HEK293 (cell line): ENCODE measurements around the gene DNAH6.

Experiments used
- CTCF ChIA-PET: fragments of 350-600 bp; formaldehyde crosslinking; extraction: SDS; loops from one replicate; lab custom pipeline; 2021; ENCODE audit warnings: antibody characterized with exemption; lab: Yijun Ruan, JAX
- POLR2A ChIA-PET: fragments of 300-600 bp; formaldehyde crosslinking; extraction: SDS; loops from one replicate; lab custom pipeline; 2020; ENCODE audit warnings: antibody characterized with exemption, inconsistent platforms; lab: Yijun Ruan, JAX
- H3K27ac ChIP-seq: fragments of 200-500 bp; sonication (Bioruptor generic); 2 replicates; pipeline ENCODE4 v1.5.1; 2014; ENCODE audit warnings: low read depth, low read length, control low read depth, inconsistent platforms; ENCODE audit errors: extremely low read depth
- H3K36me3 ChIP-seq, 2 experiments: fragments of 200-500 bp in 1 of 2; sonication (Bioruptor generic) in 1 of 2; 1 replicate in 1 of 2; 2 replicates in 1 of 2; pipeline ENCODE4 v1.5.1; 2014 to 2017; ENCODE audit warnings: inconsistent platforms in 2 of 2, low read length in 2 of 2; ENCODE audit not compliant: control insufficient read depth in 2 of 2, insufficient read depth in 1 of 2
- H3K4me1 ChIP-seq: fragments of 200-500 bp; sonication (Bioruptor generic); 2 replicates; pipeline ENCODE4 v1.5.1; 2014; ENCODE audit warnings: mild to moderate bottlenecking, low read length, inconsistent platforms; ENCODE audit not compliant: control insufficient read depth, insufficient read depth
- H3K4me3 ChIP-seq: 2 replicates; pipeline ENCODE4 v1.5.1; 2011; ENCODE audit warnings: low read depth, mild to moderate bottlenecking, control low read depth, low read length, moderate library complexity
- H3K9me3 ChIP-seq: fragments of 200-500 bp; sonication (Bioruptor generic); 2 replicates; pipeline ENCODE4 v1.5.1; 2014; ENCODE audit warnings: low read depth, low read length, inconsistent platforms; ENCODE audit not compliant: control insufficient read depth, insufficient read depth
- KLF1 ChIP-seq: fragments of 450-650 bp; formaldehyde crosslinking; IDR thresholded peaks from 2 replicates; pipeline ENCODE4 v1.5.1; 2016; ENCODE audit warnings: missing biosample characterization, missing genetic modification characterization
- OVOL3 ChIP-seq: fragments of 450-650 bp; formaldehyde crosslinking; IDR thresholded peaks from 2 replicates; pipeline ENCODE4 v1.5.1; 2016; ENCODE audit warnings: missing biosample characterization, missing genetic modification characterization
- PRDM1 ChIP-seq: fragments of 450-650 bp; formaldehyde crosslinking; IDR thresholded peaks from 2 replicates; pipeline ENCODE4; 2016; ENCODE audit warnings: missing biosample characterization, missing genetic modification characterization
- REPIN1 ChIP-seq: fragments of 450-650 bp; formaldehyde crosslinking; IDR thresholded peaks from 2 replicates; pipeline ENCODE4 v1.5.1; 2017; ENCODE audit warnings: missing biosample characterization, missing genetic modification characterization, low read depth
- SCRT2 ChIP-seq: fragments of 450-650 bp; formaldehyde crosslinking; IDR thresholded peaks from 2 replicates; pipeline ENCODE4 v1.5.1; 2016; ENCODE audit warnings: missing biosample characterization, missing genetic modification characterization
- ZBTB48 ChIP-seq: fragments of 450-650 bp; formaldehyde crosslinking; IDR thresholded peaks from 2 replicates; pipeline ENCODE4 v1.5.1; 2016; ENCODE audit warnings: missing biosample characterization, missing genetic modification characterization
- ZIC2 ChIP-seq: fragments of 450-650 bp; formaldehyde crosslinking; IDR thresholded peaks from 2 replicates; pipeline ENCODE4 v1.5.1; 2016; ENCODE audit warnings: missing biosample characterization, missing genetic modification characterization
- ZNF221 ChIP-seq: fragments of 450-650 bp; formaldehyde crosslinking; IDR thresholded peaks from 2 replicates; pipeline ENCODE4 v1.5.1; 2017; ENCODE audit warnings: missing biosample characterization, missing genetic modification characterization, borderline replicate concordance
- ZNF266 ChIP-seq: fragments of 450-650 bp; formaldehyde crosslinking; IDR thresholded peaks from 2 replicates; pipeline ENCODE4 v1.5.1; 2016; ENCODE audit warnings: missing biosample characterization, missing genetic modification characterization, low read depth
- ZNF274 ChIP-seq, 2 experiments: fragments of 200-500 bp in 1 of 2; fragments of 450-650 bp in 1 of 2; sonication (Bioruptor generic) in 1 of 2; formaldehyde crosslinking in 1 of 2; IDR thresholded peaks; 2 replicates each; pipeline versions ENCODE4 v1.5.1 to v1.6.1; 2014 to 2016; ENCODE audit warnings: borderline replicate concordance in 1 of 2, inconsistent platforms in 1 of 2, low read length in 1 of 2, missing biosample characterization in 1 of 2, missing genetic modification characterization in 1 of 2
- ZNF366 ChIP-seq: fragments of 450-650 bp; formaldehyde crosslinking; conservative IDR thresholded peaks from 2 replicates; pipeline ENCODE4 v1.5.1; 2016; ENCODE audit warnings: missing biosample characterization, missing genetic modification characterization
- ZNF404 ChIP-seq: fragments of 450-650 bp; formaldehyde crosslinking; IDR thresholded peaks from 2 replicates; pipeline ENCODE4 v1.5.1; 2017; ENCODE audit warnings: missing biosample characterization, missing genetic modification characterization
- ZNF549 ChIP-seq: fragments of 450-650 bp; IDR thresholded peaks from 2 replicates; pipeline ENCODE4 v1.5.1; 2018; ENCODE audit warnings: missing biosample characterization, missing genetic modification characterization, mild to moderate bottlenecking, inconsistent platforms, moderate library complexity
- ZNF624 ChIP-seq: fragments of 450-650 bp; formaldehyde crosslinking; IDR thresholded peaks from 2 replicates; pipeline ENCODE4 v1.5.1; 2017; ENCODE audit warnings: missing biosample characterization, missing genetic modification characterization
- ZNF658 ChIP-seq: fragments of 450-650 bp; formaldehyde crosslinking; IDR thresholded peaks from 2 replicates; pipeline ENCODE4; 2016; ENCODE audit warnings: missing biosample characterization, missing genetic modification characterization
- ZSCAN23 ChIP-seq: fragments of 450-650 bp; formaldehyde crosslinking; IDR thresholded peaks from 2 replicates; pipeline ENCODE4 v1.5.1; 2016; ENCODE audit warnings: missing biosample characterization, missing genetic modification characterization
- TF ChIP-seq, protein P1 (sequence below): fragments of 450-650 bp; formaldehyde crosslinking; IDR thresholded peaks from 2 replicates; pipeline ENCODE4 v1.5.1; 2017; ENCODE audit warnings: missing biosample characterization, missing genetic modification characterization
- TF ChIP-seq, protein P2 (sequence below): fragments of 450-650 bp; formaldehyde crosslinking; IDR thresholded peaks from 2 replicates; pipeline ENCODE4 v1.5.1; 2016; ENCODE audit warnings: missing biosample characterization, missing genetic modification characterization
- TF ChIP-seq, protein P3 (sequence below): fragments of 450-650 bp; formaldehyde crosslinking; IDR thresholded peaks from 2 replicates; pipeline ENCODE4 v1.5.1; 2016; ENCODE audit warnings: missing biosample characterization, missing genetic modification characterization

Gene DNAH6

DNA sequence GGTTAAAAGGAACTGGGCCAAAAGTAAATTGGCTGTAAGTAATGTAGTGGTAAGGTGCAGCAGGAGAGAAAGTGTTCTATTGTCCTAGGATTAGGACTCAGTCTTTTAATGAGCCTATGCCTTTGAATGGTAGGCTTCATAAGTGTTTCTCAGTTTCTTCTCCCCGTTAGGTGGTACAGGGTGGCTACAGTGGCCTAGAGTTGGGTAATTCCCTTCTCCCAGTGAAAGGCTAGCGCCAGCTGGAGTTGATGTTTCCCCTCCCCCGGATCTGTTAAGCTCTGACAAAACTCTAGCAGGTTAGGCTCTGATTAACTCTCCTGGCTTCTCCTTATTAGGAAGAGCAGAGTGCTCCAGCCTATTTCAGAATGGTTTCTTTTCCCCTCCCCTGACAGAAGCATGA lies 127.7 kb downstream of the DNAH6 start:
- no peak for TF ChIP-seq ZNF658
- no peak for TF ChIP-seq KLF1 (tag by site-specific recombination)
- TF ChIP-seq OVOL3 = no peak
- no peak for TF ChIP-seq ZNF624 (tag by site-specific recombination)
- no peak for TF ChIP-seq ZNF266 (tag by site-specific recombination)
- no peak for TF ChIP-seq ZSCAN23 (tag by site-specific recombination)
- TF ChIP-seq REPIN1 = no peak
- TF ChIP-seq, protein P1, sequence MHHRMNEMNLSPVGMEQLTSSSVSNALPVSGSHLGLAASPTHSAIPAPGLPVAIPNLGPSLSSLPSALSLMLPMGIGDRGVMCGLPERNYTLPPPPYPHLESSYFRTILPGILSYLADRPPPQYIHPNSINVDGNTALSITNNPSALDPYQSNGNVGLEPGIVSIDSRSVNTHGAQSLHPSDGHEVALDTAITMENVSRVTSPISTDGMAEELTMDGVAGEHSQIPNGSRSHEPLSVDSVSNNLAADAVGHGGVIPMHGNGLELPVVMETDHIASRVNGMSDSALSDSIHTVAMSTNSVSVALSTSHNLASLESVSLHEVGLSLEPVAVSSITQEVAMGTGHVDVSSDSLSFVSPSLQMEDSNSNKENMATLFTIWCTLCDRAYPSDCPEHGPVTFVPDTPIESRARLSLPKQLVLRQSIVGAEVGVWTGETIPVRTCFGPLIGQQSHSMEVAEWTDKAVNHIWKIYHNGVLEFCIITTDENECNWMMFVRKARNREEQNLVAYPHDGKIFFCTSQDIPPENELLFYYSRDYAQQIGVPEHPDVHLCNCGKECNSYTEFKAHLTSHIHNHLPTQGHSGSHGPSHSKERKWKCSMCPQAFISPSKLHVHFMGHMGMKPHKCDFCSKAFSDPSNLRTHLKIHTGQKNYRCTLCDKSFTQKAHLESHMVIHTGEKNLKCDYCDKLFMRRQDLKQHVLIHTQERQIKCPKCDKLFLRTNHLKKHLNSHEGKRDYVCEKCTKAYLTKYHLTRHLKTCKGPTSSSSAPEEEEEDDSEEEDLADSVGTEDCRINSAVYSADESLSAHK (tag by site-specific recombination) = no peak
- ChIA-PET CTCF (interaction anchor here (0.6 kb wide), 1 partner anchor 9 kb away, joined by 4 read pairs; no protein-coding TSS in a partner anchor), POLR2A (no interaction called here)
- Histone ChIP-seq H3K4me3 (no peak overlapping the region), H3K9me3 (no peaks in the 10 kb centered on the region), H3K4me1 (no peaks in the 10 kb centered on the region), H3K27ac (no peak overlapping the region), H3K36me3 (peaks cover 0 to 4% of the 10 kb centered on the region in 2 experiments; a peak in 1 of 3 replicates)

DNA sequence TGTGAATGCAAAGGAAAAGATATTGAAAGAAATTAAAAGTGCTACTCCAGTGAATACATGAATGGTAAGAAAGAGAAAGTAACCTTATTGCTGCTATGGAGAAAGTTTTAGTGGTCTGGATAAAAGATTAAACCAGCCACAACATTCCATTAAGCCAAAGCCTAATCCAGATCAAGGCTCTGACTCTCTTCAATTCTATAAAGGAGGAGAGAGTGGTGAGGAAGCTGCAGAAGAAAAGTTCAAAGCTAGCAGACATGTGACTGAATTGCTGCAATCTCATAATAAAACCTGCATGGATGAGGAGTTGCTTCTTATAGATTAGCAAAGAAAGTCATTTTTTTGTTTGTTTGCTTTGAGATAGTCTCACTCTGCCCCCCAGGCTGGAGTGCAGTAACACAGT lies 130.2 kb downstream of the DNAH6 start:
- CTCF ChIA-PET = no interaction called here
- no peak overlapping the region for H3K27ac ChIP-seq
- POLR2A ChIA-PET = no interaction called here
- H3K36me3 ChIP-seq = no peaks in the 10 kb centered on the region
- H3K9me3 ChIP-seq = no peaks in the 10 kb centered on the region
- 0 out of 2 replicates have a peak, but pooled peaks have one; percentile 8 for TF ChIP-seq PRDM1 (tag by site-specific recombination)
- TF ChIP-seq, protein P2, sequence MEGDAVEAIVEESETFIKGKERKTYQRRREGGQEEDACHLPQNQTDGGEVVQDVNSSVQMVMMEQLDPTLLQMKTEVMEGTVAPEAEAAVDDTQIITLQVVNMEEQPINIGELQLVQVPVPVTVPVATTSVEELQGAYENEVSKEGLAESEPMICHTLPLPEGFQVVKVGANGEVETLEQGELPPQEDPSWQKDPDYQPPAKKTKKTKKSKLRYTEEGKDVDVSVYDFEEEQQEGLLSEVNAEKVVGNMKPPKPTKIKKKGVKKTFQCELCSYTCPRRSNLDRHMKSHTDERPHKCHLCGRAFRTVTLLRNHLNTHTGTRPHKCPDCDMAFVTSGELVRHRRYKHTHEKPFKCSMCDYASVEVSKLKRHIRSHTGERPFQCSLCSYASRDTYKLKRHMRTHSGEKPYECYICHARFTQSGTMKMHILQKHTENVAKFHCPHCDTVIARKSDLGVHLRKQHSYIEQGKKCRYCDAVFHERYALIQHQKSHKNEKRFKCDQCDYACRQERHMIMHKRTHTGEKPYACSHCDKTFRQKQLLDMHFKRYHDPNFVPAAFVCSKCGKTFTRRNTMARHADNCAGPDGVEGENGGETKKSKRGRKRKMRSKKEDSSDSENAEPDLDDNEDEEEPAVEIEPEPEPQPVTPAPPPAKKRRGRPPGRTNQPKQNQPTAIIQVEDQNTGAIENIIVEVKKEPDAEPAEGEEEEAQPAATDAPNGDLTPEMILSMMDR = no peak
- H3K4me3 ChIP-seq = no peak overlapping the region
- H3K4me1 ChIP-seq = no peaks in the 10 kb centered on the region

DNA sequence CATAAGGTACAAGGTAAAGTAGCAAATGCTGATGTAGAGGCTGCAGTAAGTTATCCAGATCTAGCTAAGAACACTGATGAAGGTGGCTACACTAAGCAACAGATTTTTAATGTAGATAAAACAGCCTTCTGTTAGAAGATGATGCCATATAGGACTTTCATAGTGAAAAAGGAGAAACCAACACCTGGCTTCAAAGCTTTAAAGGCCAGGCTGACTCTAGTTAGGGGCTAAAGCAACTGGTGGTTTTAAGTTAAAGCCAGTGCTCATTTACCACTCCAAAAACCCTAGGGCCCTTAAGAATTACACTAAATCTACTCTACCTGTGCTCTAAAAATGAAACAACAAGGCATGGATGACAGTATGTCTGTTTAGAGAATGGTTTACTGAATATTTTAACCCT lies 131.0 kb downstream of the DNAH6 start:
- TF ChIP-seq ZIC2 (no peak), SCRT2 (tag by site-specific recombination) (0 out of 2 replicates have a peak, but pooled peaks have one; percentile 20), ZNF274 (IDR thresholded peaks at IDR 0.05; ENCODE audit: low read length) (no peak), ZNF274 (tag by site-specific recombination; IDR thresholded peaks at IDR 0.05; ENCODE audit: borderline replicate concordance) (no peak), ZBTB48 (tag by site-specific recombination) (no peak), ZNF549 (no peak), ZNF404 (tag by site-specific recombination) (no peak)
- POLR2A ChIA-PET = no interaction called here
- H3K4me1 ChIP-seq = no peaks in the 10 kb centered on the region
- H3K27ac ChIP-seq = no peak overlapping the region
- CTCF ChIA-PET = interaction anchor here (0.5 kb wide), 1 partner anchor 11 kb away, joined by 3 read pairs; no protein-coding TSS in a partner anchor
- H3K36me3 ChIP-seq = no peaks in the 10 kb centered on the region
- H3K9me3 ChIP-seq = no peaks in the 10 kb centered on the region
- no peak overlapping the region for H3K4me3 ChIP-seq

DNA sequence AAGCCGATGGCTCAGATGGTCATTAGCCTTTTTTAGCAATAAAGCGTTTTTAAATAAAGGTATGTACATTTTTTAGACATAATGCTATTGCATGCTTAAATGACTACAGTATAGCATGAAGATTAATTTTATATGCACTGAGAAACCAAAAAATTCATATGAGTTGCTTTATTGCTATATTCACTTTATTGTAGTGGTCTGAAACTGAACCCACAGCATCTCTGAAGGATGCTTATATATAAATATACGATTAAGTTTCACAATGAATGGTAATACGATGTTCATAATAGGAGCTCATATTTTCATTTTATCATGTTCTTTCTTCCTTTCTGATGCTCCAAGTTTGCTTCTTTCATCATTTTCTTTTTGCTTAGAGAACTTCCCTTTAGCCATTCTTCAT lies 132.8 kb downstream of the DNAH6 start:
- no peak overlapping the region for H3K4me3 ChIP-seq
- no peaks in the 10 kb centered on the region for H3K36me3 ChIP-seq
- H3K27ac ChIP-seq = no peak overlapping the region
- no peak for TF ChIP-seq ZNF221 (tag by site-specific recombination)
- TF ChIP-seq, protein P3, sequence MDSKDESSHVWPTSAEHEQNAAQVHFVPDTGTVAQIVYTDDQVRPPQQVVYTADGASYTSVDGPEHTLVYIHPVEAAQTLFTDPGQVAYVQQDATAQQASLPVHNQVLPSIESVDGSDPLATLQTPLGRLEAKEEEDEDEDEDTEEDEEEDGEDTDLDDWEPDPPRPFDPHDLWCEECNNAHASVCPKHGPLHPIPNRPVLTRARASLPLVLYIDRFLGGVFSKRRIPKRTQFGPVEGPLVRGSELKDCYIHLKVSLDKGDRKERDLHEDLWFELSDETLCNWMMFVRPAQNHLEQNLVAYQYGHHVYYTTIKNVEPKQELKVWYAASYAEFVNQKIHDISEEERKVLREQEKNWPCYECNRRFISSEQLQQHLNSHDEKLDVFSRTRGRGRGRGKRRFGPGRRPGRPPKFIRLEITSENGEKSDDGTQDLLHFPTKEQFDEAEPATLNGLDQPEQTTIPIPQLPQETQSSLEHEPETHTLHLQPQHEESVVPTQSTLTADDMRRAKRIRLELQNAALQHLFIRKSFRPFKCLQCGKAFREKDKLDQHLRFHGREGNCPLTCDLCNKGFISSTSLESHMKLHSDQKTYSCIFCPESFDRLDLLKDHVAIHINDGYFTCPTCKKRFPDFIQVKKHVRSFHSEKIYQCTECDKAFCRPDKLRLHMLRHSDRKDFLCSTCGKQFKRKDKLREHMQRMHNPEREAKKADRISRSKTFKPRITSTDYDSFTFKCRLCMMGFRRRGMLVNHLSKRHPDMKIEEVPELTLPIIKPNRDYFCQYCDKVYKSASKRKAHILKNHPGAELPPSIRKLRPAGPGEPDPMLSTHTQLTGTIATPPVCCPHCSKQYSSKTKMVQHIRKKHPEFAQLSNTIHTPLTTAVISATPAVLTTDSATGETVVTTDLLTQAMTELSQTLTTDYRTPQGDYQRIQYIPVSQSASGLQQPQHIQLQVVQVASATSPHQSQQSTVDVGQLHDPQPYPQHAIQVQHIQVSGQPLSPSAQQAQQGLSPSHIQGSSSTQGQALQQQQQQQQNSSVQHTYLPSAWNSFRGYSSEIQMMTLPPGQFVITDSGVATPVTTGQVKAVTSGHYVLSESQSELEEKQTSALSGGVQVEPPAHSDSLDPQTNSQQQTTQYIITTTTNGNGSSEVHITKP (tag by site-specific recombination) = no peak
- no peak for TF ChIP-seq ZNF366 (tag by site-specific recombination)
- ChIA-PET CTCF (no interaction called here), POLR2A (no interaction called here)
- H3K9me3 ChIP-seq = no peaks in the 10 kb centered on the region
- H3K4me1 ChIP-seq = no peaks in the 10 kb centered on the region
